Natural killer cell (primary cell): Measurements from ENCODE around the gene CCDC7. TPM values are rescaled to one million over a fixed set of nuclear protein-coding genes. Genes with fewer than 3 reads are reported as not detected.

ENCODE experiments used
- ATAC-seq, 3 donors: fragments of 150-1000 bp in 2 of 3; fragments of 200-7000 bp in 1 of 3; cut with Tn5 transposase; 1 replicate in 1 of 3; 2 replicates in 2 of 3; pipeline ENCODE4 v1.10.0; 2021; ENCODE audit warnings: mild to moderate bottlenecking in 2 of 3, moderate library complexity in 2 of 3
- DNase-seq, 2 donors: peaks; one replicate each; pipeline versions ENCODE4 v3.0.0 to v3.0.0-alpha.2; 2013 to 2021; ENCODE audit warnings: mixed read lengths in 1 of 2
- H3K27ac ChIP-seq: one replicate; pipeline ENCODE4 v1.5.1; 2013; ENCODE audit warnings: mild to moderate bottlenecking, low read length
- H3K27me3 ChIP-seq: one replicate; pipeline ENCODE4 v1.6.1; 2013; ENCODE audit warnings: low read length; ENCODE audit not compliant: control insufficient read depth, insufficient read depth
- H3K36me3 ChIP-seq: one replicate; pipeline ENCODE4 v1.6.1; 2013; ENCODE audit warnings: low read length; ENCODE audit not compliant: control insufficient read depth, insufficient read depth
- H3K4me1 ChIP-seq: one replicate; pipeline ENCODE4 v1.6.1; 2013; ENCODE audit warnings: low read length; ENCODE audit not compliant: control insufficient read depth, insufficient read depth
- H3K4me3 ChIP-seq: one replicate; pipeline ENCODE4 v1.5.1; 2013; ENCODE audit warnings: low read length
- H3K9me3 ChIP-seq: one replicate; pipeline ENCODE4 v1.6.1; 2013; ENCODE audit warnings: low read length; ENCODE audit not compliant: control insufficient read depth, insufficient read depth
- H3K27ac Mint-ChIP-seq, 2 donors: one replicate each; pipeline ENCODE4 v1.8.0; 2022; ENCODE audit warnings: mild to moderate bottlenecking in 2 of 2, mixed read lengths in 2 of 2, moderate library complexity in 1 of 2
- H3K27me3 Mint-ChIP-seq, 2 donors: one replicate each; pipeline ENCODE4 v1.8.0; 2022; ENCODE audit warnings: low read depth in 2 of 2, mixed read lengths in 2 of 2
- H3K36me3 Mint-ChIP-seq: one replicate; pipeline ENCODE4 v1.8.0; 2022; ENCODE audit warnings: mixed read lengths
- H3K4me1 Mint-ChIP-seq, 2 donors: one replicate each; pipeline ENCODE4 v1.8.0; 2022; ENCODE audit warnings: mixed read lengths in 2 of 2
- H3K4me3 Mint-ChIP-seq: one replicate; pipeline ENCODE4 v1.8.0; 2022; ENCODE audit warnings: mild to moderate bottlenecking, moderate library complexity, mixed read lengths
- H3K9me3 Mint-ChIP-seq, 2 donors: one replicate each; pipeline ENCODE4 v1.8.0; 2022; ENCODE audit warnings: mixed read lengths in 2 of 2
- CTCF ChIP-seq: fragments of 200-600 bp; IDR thresholded peaks from one replicate; pipeline ENCODE4 v1.8.0; 2022; ENCODE audit warnings: antibody characterized with exemption
- WGBS: methylation state at CpG from one replicate; pipeline ENCODE4 v1.1.7; 2013; ENCODE audit warnings: missing lambda C conversion rate; ENCODE audit not compliant: insufficient coverage; 5-methylcytosine and 5-hydroxymethylcytosine counted together
- intact Hi-C: fragments of 100-400 bp; cut with micrococcal nuclease; formaldehyde crosslinking; loops from one replicate; pipeline ENCODE4 v1.14.2; 2022
- total RNA-seq, 4 donors: library from RNA; stranded (reverse); fragments of 120-200 nt in 1 of 4; gene quantifications; one replicate each; pipeline versions ENCODE4 v1.2.3 to v1.2.4, GENCODE V29; 2013 to 2022

CCDC7 gene
- total RNA-seq, 3 donors from 2014 or later (not counting 1 experiment from before 2014, with no cell fraction given): 39.0 to 51.1 (median 42.8) TPM

GRCh38 chr10:32865170-32865569 lies 419.2 kb downstream of the CCDC7 start:
- peaks cover 0 to 7% of the 10 kb centered on the region in 2 donors for H3K27me3 Mint-ChIP-seq
- no peak overlapping the region for H3K4me3 Mint-ChIP-seq
- H3K27ac Mint-ChIP-seq: no peak overlapping the region
- DNase-seq (no peak), ATAC-seq (no peak)
- Histone ChIP-seq H3K36me3 (no peaks in the 10 kb centered on the region), H3K4me3 (no peak overlapping the region), H3K9me3 (no peaks in the 10 kb centered on the region), H3K27me3 (no peaks in the 10 kb centered on the region), H3K4me1 (no peaks in the 10 kb centered on the region), H3K27ac (no peak overlapping the region)
- 100% methylated on average over 1 of the region's 1 CpG for WGBS
- no peaks in the 10 kb centered on the region for H3K4me1 Mint-ChIP-seq
- TF ChIP-seq CTCF: no peak
- no peaks in the 10 kb centered on the region for H3K36me3 Mint-ChIP-seq
- intact Hi-C loops: no loop called here
- no peaks in the 10 kb centered on the region for H3K9me3 Mint-ChIP-seq

GRCh38 chr10:32877915-32878314 lies 432.0 kb downstream of the CCDC7 start:
- Mint-ChIP-seq H3K4me1 (no peaks in the 10 kb centered on the region), H3K4me3 (no peak overlapping the region), H3K9me3 (no peaks in the 10 kb centered on the region), H3K27me3 (peaks cover 0 to 4% of the 10 kb centered on the region in 2 donors), H3K36me3 (peaks cover 15% of the 10 kb centered on the region), H3K27ac (no peak overlapping the region)
- no peak for TF ChIP-seq CTCF
- no peak overlapping the region for H3K4me3 ChIP-seq
- no peaks in the 10 kb centered on the region for H3K4me1 ChIP-seq
- intact Hi-C loops: no loop called here
- no peaks in the 10 kb centered on the region for H3K9me3 ChIP-seq
- DNase-seq (no peak), ATAC-seq (no peak)
- H3K27me3 ChIP-seq: no peaks in the 10 kb centered on the region
- H3K27ac ChIP-seq: no peak overlapping the region
- H3K36me3 ChIP-seq: no peaks in the 10 kb centered on the region

- Mint-ChIP-seq H3K27ac (no peak overlapping the region), H3K4me1 (no peaks in the 10 kb centered on the region), H3K36me3 (peaks cover 9% of the 10 kb centered on the region), H3K9me3 (no peaks in the 10 kb centered on the region), H3K27me3 (no peaks in the 10 kb centered on the region), H3K4me3 (no peak overlapping the region)
- ATAC-seq (no peak), DNase-seq (no peak)
- Histone ChIP-seq H3K4me1 (no peaks in the 10 kb centered on the region), H3K27ac (no peak overlapping the region), H3K4me3 (no peak overlapping the region), H3K36me3 (no peaks in the 10 kb centered on the region), H3K9me3 (no peaks in the 10 kb centered on the region), H3K27me3 (no peaks in the 10 kb centered on the region)
- no peak for TF ChIP-seq CTCF
- intact Hi-C loops: no loop called here
These were observed 432.7 kb downstream of the CCDC7 start for GRCh38 chr10:32878646-32879045.

GRCh38 chr10:32882076-32882475 lies 436.1 kb downstream of the CCDC7 start:
- H3K4me3 Mint-ChIP-seq: no peak overlapping the region
- Histone ChIP-seq H3K36me3 (no peaks in the 10 kb centered on the region), H3K4me3 (no peak overlapping the region), H3K9me3 (no peaks in the 10 kb centered on the region), H3K4me1 (no peaks in the 10 kb centered on the region), H3K27me3 (no peaks in the 10 kb centered on the region), H3K27ac (no peak overlapping the region)
- intact Hi-C loops: no loop called here
- no peak for ATAC-seq
- peaks cover 9% of the 10 kb centered on the region for H3K36me3 Mint-ChIP-seq
- no peaks in the 10 kb centered on the region for H3K27me3 Mint-ChIP-seq
- 95% methylated on average over 6 of the region's 6 CpGs for WGBS
- no peak for TF ChIP-seq CTCF
- no peak overlapping the region for H3K27ac Mint-ChIP-seq
- DNase-seq: no peak
- H3K9me3 Mint-ChIP-seq: no peaks in the 10 kb centered on the region
- H3K4me1 Mint-ChIP-seq: no peaks in the 10 kb centered on the region
